G401.6 (cell line): ENCODE results near the gene SLC6A11.

Source experiments
- FAIRE-seq: peaks from 2 replicates; lab custom pipeline; 2012; peaks lifted over from hg19 to GRCh38; lab: Jason Lieb, UNC

SLC6A11 gene

GRCh38 chr3:10889206-10889960 is 73.4 kb downstream of the SLC6A11 start:
- no peak for FAIRE-seq

DNA sequence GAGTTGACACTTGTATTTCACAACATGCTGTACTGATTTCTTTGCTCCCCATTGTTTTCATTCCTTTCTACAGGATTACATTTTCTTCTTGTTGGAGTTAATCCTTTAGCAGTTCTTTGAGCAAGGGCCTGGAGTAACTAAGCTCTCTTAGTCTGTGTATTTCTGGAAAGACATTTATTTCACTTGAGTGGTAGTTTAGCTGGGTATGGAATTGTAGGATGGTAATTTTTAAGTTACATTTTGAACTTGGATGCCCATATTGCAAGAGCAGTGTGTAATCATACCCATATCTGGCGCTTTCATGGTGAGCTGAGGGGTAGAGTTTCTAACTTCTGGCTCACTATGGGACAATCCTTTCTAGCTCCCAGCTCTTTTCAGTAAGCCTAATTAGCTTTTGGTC is 74.6 kb downstream of the SLC6A11 start:
- no peak for FAIRE-seq

GRCh38 chr3:10892622-10893021 is 76.6 kb downstream of the SLC6A11 start:
- no peak for FAIRE-seq

DNA sequence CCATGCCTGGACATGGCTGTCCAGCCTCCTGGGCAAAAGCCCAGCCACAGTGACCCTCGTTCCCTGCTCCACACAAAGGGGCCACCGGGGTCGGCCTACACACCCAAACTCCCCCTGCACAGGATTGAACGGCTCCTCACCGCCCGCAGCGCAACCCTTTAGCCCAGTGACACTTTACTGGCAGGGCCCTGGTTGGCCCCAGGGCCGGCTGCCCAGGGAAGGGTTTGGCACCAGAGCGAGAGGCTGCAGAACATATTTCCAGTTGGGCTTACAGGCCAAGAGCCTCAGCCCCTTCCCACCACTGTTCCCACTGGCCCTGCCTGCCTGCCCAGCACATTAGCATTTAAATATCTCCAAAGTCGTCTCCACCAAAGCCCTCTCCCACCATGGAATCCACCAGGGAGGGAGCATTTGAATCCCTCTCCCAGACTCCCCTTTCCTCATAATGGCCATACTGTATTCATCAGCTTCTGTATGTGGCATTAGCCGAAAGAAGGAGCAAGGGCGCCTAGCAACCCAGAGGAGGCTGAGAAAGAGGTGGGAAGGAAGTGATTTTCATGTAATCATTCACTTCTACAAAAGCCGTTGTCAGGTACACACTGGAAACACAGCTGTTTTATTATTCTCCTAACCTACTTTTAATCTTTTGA is 85.4 kb downstream of the SLC6A11 start:
- FAIRE-seq = no peak

- no peak for FAIRE-seq
Measured at GRCh38 chr3:10907262-10907661, 91.2 kb downstream of the SLC6A11 start.

DNA sequence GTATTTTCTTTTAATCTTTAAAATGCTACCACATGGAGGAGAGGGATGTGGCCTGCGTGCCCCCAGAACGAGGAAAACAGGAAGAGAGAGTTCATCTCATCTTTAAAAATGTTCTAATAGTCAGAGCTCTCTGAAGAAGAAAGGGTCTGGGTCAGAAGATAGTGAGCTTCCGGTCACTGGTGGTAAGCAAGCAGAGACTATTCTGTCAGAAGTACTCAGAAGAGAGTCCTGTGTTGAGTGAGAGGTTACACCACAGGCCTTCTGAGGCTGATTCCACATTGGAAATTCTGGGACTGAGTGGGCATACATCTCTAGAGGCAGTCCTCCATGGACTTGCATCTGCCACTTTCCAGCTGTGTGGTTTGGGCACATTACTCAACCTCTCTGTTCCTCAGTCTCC is 94.3 kb downstream of the SLC6A11 start:
- FAIRE-seq = no peak

DNA sequence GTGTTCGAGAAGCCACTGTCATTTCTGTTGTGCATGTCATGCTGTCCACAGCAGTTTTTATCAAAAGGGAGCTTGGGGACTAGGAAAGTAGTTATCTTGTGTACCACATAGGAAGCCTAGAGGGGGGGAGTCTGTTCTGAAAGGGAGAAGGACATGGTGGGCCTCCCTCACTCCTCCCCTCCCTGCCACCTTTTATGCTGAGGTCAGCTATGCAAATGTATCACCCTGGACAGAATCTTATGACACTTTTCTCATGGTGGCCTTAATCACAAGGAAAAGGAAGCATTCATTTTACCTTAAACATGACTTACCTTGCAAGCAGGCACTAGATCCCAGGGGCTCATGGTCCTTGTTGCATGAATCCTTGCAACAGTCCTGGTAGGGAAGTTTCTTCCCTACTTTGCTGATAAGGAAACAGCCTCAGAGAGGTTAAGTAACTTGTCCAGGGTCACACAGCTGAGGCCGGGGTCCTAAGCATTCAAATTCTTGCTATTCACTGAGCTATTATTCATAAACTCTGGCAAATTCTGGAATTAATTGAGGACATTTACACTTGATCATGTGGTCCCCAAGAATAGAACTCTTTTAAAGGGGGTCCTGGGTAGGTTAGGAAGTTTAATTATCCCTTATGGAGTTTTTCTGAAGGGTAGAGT is 95.4 kb downstream of the SLC6A11 start:
- no peak for FAIRE-seq

GRCh38 chr3:10912786-10913185 is 96.8 kb downstream of the SLC6A11 start:
- no peak for FAIRE-seq

- no peak for FAIRE-seq
Measured at GRCh38 chr3:10915376-10915775, 99.3 kb downstream of the SLC6A11 start.

GRCh38 chr3:10917176-10917575 is 101.1 kb downstream of the SLC6A11 start:
- FAIRE-seq = no peak

- FAIRE-seq = no peak
Measured at GRCh38 chr3:10918011-10918410, 102.0 kb downstream of the SLC6A11 start.

DNA sequence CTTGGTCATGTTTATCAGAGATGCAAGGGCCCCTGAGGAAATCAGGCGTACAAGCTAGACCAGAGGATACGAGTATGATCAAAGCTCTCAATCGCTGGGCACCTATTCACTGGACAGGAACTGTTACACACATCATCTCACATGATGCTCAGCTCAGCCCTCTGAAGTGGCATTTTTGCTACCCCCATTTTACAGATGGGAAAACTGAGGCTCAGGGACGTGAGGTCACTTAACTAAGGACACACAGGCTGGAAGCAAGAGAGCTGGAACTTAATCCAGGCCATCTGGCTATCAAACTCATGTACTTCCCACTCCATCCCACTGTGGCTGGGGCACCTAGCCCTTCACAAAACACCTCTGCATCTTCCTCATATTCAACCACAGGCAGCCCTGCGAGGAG is 103.6 kb downstream of the SLC6A11 start:
- FAIRE-seq = no peak

GRCh38 chr3:10925436-10926255 is 109.6 kb downstream of the SLC6A11 start:
- no peak for FAIRE-seq

DNA sequence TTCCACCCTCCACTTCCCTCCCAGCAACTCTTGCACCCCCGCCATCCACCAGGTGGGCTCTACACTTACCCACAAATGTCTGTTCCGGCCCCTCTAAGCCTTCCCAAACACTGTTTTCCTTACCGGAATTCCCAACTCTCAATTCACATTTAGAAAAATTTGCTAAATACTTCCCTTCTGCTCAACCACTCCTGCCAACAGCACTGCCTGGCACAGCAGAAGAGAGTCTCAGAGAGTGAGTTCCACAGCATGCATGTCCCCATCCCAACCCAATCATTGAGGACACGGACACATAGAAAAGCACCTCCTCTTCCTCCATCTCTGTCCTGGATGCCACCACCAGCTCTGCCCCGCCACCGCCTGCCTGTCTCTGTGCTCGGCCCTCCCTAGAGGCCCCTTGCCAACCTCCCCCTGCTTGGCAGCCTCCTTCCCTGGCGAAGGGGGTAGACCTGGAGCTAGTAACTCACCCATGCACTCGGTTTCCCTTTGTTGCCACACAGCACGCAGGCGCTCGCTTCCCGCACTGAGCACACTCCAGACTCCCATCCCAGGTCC is 110.3 kb downstream of the SLC6A11 start:
- no peak for FAIRE-seq

GRCh38 chr3:10926811-10927521 is 110.9 kb downstream of the SLC6A11 start:
- FAIRE-seq = no peak

- no peak for FAIRE-seq
Measured at GRCh38 chr3:10927551-10927950, 111.5 kb downstream of the SLC6A11 start.

DNA sequence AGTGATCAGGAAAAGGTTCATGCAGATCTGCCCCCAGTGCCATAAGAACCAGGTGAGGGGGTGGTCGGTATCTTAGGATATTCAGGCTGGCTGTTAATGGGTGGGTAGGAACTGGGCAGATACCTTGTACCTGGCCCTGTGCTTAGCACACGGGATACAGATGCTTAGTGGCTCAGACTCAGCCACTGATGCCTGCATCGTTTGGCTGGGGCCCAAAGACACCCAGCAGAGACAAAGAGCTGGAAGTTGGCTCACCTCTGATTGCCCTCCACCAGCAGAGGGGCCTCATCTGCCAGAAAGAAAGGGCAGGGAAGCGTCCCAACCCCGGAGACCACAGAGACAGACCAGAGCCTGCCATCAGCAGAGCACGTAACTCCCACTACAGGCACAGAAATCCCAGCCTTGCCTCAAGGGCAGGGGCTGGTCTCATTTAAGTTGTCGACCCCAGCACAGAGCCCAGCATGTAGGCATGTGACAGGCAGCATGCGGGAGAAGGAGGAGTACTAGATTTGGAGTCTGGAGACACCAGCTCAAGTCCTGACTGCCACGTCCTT is 112.5 kb downstream of the SLC6A11 start:
- FAIRE-seq = no peak

DNA sequence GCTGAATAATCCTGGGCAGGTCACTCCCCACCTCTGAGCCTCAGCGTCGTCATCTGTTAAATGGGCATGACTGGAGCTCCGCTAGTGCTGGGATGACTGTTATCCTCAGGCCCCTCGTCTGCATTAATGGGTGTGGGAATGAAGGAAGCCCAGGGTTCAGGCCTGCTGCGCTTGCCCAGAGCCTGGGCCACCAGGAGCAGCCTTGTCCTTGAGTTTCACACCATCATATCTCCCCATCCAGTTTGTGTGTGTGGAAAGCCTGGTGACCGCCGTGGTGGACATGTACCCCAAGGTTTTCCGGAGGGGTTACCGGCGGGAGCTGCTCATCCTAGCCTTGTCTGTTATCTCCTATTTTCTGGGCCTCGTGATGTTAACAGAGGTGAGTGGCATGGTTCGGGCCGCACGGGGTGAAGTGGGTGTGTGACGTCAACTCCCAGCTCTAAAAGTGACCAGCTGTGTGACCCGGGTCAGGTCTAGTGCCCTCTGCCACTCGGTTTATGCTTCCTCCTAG is 113.0 kb downstream of the SLC6A11 start:
- FAIRE-seq = no peak

- no peak for FAIRE-seq
Measured at GRCh38 chr3:10929978-10930665, 114.1 kb downstream of the SLC6A11 start.

GRCh38 chr3:10930666-10931040 is 114.6 kb downstream of the SLC6A11 start:
- no peak for FAIRE-seq

GRCh38 chr3:10932596-10932995 is 116.6 kb downstream of the SLC6A11 start:
- FAIRE-seq = no peak
